Renal cortex interstitium (tissue), 11 donors: ENCODE results near the gene PEX10. TPM values are rescaled to one million over a fixed set of nuclear protein-coding genes. Genes with fewer than 3 reads are reported as not detected.

Source experiments
- DNase-seq, 11 donors: peaks; one replicate each; pipeline ENCODE4 v3.0.0-alpha.2; 2013; ENCODE audit warnings: low read depth in 9 of 11, low spot score in 4 of 11; ENCODE audit errors: extremely low read depth in 1 of 11
- polyA plus RNA-seq, 3 donors: library from polyadenylated mRNA; unstranded; fragments of 120-200 nt; gene quantifications; one replicate each; pipeline ENCODE4 v1.2.1, GENCODE V29; 2013; ENCODE audit not compliant: insufficient read length in 3 of 3

The PEX10 gene
- polyA plus RNA-seq, 3 donors: 21.4 to 26.8 (median 26.6) TPM

- no peak for DNase-seq
These were observed 20.1 kb upstream of the PEX10 start for GRCh38 chr1:2432441-2432844.

- DNase-seq: no peak
These were observed 19.2 kb upstream of the PEX10 start for GRCh38 chr1:2431518-2431917.

GRCh38 chr1:2431103-2431502 lies 18.7 kb upstream of the PEX10 start:
- no peak for DNase-seq

- DNase-seq: no peak
These were observed 18.2 kb upstream of the PEX10 start for GRCh38 chr1:2430592-2430973.

GRCh38 chr1:2429780-2430591 lies 17.6 kb upstream of the PEX10 start:
- DNase-seq: no peak

- no peak for DNase-seq
These were observed 16.1 kb upstream of the PEX10 start for GRCh38 chr1:2428490-2428889.

GRCh38 chr1:2427976-2428375 lies 15.6 kb upstream of the PEX10 start:
- DNase-seq: no peak

GRCh38 chr1:2427051-2427450 lies 14.7 kb upstream of the PEX10 start:
- DNase-seq: no peak

- DNase-seq: no peak
These were observed 14.2 kb upstream of the PEX10 start for GRCh38 chr1:2426540-2426939.

GRCh38 chr1:2425892-2426291 lies 13.5 kb upstream of the PEX10 start:
- DNase-seq: no peak

- DNase-seq: no peak
These were observed 10.2 kb upstream of the PEX10 start for GRCh38 chr1:2422523-2422922.

- no peak for DNase-seq
These were observed 7.1 kb upstream of the PEX10 start for GRCh38 chr1:2419416-2419815.

GRCh38 chr1:2418791-2419320 lies 6.5 kb upstream of the PEX10 start:
- no peak for DNase-seq

GRCh38 chr1:2417833-2418225 lies 5.5 kb upstream of the PEX10 start:
- DNase-seq: no peak

GRCh38 chr1:2417083-2417832 lies 4.9 kb upstream of the PEX10 start:
- no peak for DNase-seq

- DNase-seq: peak in 1 of 11 donors; percentile 50
These were observed 4.0 kb upstream of the PEX10 start for GRCh38 chr1:2416403-2416802.

- DNase-seq: no peak
These were observed 3.4 kb upstream of the PEX10 start for GRCh38 chr1:2415801-2416208.

GRCh38 chr1:2415337-2415736 lies 3.0 kb upstream of the PEX10 start:
- no peak for DNase-seq

GRCh38 chr1:2414297-2414958 lies 2.1 kb upstream of the PEX10 start:
- peak in 5 of 11 donors; percentile 39 to 59 (median 45) for DNase-seq
